ENCODE results near the gene LYRM4. TPM values are rescaled to one million over a fixed set of nuclear protein-coding genes. Genes with fewer than 3 reads are reported as not detected.

LYRM4 gene
- total and polyA plus RNA-seq, 9 of the 15 experiments (the other 6 are each of a cell fraction or from before 2014, with no cell fraction given), result 24.2 to 69.4 (median 41.8) TPM

DNA sequence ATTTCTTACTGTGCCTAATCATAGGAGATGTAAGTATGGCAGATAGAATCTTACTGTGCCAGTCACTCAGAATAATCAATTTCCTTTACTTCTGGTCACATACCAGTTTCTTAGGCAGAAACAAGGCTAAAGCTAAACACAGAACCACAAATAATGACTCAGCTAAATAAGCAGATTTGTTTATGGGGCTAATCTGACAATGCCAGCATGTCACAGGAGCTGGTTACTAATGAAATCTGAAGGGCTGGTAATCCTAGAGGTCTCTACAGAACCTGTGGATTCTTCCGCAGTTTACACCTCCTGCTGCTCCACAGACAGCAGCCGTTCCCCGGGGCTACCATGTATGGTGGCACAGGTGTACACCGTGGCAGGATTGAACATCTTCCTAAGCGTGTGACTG is 80.8 kb downstream of the LYRM4 start:
- Histone ChIP-seq H3K27ac (ENCODE audit: extremely low read depth, low read depth, low read length) (no peak overlapping the region), H3K9ac (ENCODE audit: insufficient read depth in 1 of 2, low read depth in 2 of 2, low read length in 2 of 2) (no peak overlapping the region; a peak in 1 of 4 replicates), H3K36me3 (ENCODE audit: control insufficient read depth, insufficient read depth, low read length) (0 out of 3 replicates have a peak, but pooled peaks cover 2% of the 10 kb centered on the region), H2AFZ (ENCODE audit: low read depth, low read length) (no peak overlapping the region), H3K79me2 (ENCODE audit: control insufficient read depth, insufficient read depth, low read length) (no peaks in the 10 kb centered on the region), H3K4me1 (replicated peaks in 1 of 2; ENCODE audit: control insufficient read depth in 2 of 2, insufficient read depth in 2 of 2, low read length in 2 of 2) (peaks cover 0 to 5% of the 10 kb centered on the region in 2 experiments; a peak in 2 of 5 replicates), H3K27me3 (ENCODE audit: control insufficient read depth in 2 of 2, insufficient read depth in 2 of 2, low read length in 2 of 2) (no peaks in the 10 kb centered on the region), H4K20me1 (replicated peaks; ENCODE audit: control insufficient read depth, insufficient read depth, low read length) (peaks cover 10% of the 10 kb centered on the region), H3K9me3 (replicated peaks; ENCODE audit: control insufficient read depth, insufficient read depth, low read depth, low read length) (no peaks in the 10 kb centered on the region), H3K4me3 (no peak overlapping the region), H3K4me2 (ENCODE audit: insufficient read depth, low read length) (no peak overlapping the region), H3K9me1 (ENCODE audit: control insufficient read depth, insufficient read depth, low read length) (no peaks in the 10 kb centered on the region)
- CTCF ChIA-PET (ENCODE audit: low intra/inter-chr PET ratio), result no interaction called here
- 60% methylated on average over 5 of the region's 5 CpGs for WGBS (ENCODE audit: insufficient coverage, low coverage, missing lambda C conversion rate)
- intact Hi-C loops (cut with micrococcal nuclease) (no loop called here), in situ Hi-C loops (cut with MboI) (no loop called here)
- peak in 1 of 4 experiments; percentile 15 for DNase-seq (ENCODE audit: extremely low read depth in 1 of 4, low spot score in 3 of 4)
- POLR2A ChIA-PET, result interaction anchor here (0.6 to 1.5 kb wide), 3 partner anchors 11 to 55 kb away, joined by 3 to 4 read pairs (median 4); no protein-coding TSS in a partner anchor
- no peak for FAIRE-seq
- peak; percentile 28; the same call in 2 of the 3 replicates for ATAC-seq
- BruUV-seq (replicated peaks), result no TSS peak
- TF ChIP-seq BRD4 (IDR thresholded peaks at IDR 0.05) (no peak), NFE2L1 (tag; IDR thresholded peaks at IDR 0.05; ENCODE audit: borderline replicate concordance, low read depth) (peak; percentile 78), RCOR1 (IDR thresholded peaks at IDR 0.05; ENCODE audit: borderline replicate concordance in 1 of 2, low read depth in 2 of 2, low read length in 2 of 2) (peak in 1 of 2 experiments; percentile 66; a peak in 1 of 4 replicates), CAMTA2 (CRISPR knock-in tag; conservative IDR thresholded peaks at IDR 0.05) (no peak), FUS (optimal IDR thresholded peaks at IDR 0.05; ENCODE audit: low read depth, low read length) (no peak), MAFG (tag; conservative IDR thresholded peaks at IDR 0.05) (peak; percentile 95), SMARCA4 (IDR thresholded peaks at IDR 0.05) (peak; percentile 14; the same call in 1 of the 2 replicates), NFE2 (IDR thresholded peaks at IDR 0.05; ENCODE audit: low read depth) (peak; percentile 74), MEIS2 (IDR thresholded peaks at IDR 0.05; ENCODE audit: partially characterized antibody) (no peak), CBFA2T3 (IDR thresholded peaks at IDR 0.05) (peak; percentile 49), HMGN3 (IDR thresholded peaks at IDR 0.05; ENCODE audit: borderline replicate concordance, extremely low read depth, insufficient read length, low read depth, low read length) (no peak), DPF2 (IDR thresholded peaks at IDR 0.05) (peak; percentile 31; the same call in 1 of the 2 replicates), ZNF143 (CRISPR knock-in tag; IDR thresholded peaks at IDR 0.05) (no peak)
- TF ChIP-seq, protein P1, sequence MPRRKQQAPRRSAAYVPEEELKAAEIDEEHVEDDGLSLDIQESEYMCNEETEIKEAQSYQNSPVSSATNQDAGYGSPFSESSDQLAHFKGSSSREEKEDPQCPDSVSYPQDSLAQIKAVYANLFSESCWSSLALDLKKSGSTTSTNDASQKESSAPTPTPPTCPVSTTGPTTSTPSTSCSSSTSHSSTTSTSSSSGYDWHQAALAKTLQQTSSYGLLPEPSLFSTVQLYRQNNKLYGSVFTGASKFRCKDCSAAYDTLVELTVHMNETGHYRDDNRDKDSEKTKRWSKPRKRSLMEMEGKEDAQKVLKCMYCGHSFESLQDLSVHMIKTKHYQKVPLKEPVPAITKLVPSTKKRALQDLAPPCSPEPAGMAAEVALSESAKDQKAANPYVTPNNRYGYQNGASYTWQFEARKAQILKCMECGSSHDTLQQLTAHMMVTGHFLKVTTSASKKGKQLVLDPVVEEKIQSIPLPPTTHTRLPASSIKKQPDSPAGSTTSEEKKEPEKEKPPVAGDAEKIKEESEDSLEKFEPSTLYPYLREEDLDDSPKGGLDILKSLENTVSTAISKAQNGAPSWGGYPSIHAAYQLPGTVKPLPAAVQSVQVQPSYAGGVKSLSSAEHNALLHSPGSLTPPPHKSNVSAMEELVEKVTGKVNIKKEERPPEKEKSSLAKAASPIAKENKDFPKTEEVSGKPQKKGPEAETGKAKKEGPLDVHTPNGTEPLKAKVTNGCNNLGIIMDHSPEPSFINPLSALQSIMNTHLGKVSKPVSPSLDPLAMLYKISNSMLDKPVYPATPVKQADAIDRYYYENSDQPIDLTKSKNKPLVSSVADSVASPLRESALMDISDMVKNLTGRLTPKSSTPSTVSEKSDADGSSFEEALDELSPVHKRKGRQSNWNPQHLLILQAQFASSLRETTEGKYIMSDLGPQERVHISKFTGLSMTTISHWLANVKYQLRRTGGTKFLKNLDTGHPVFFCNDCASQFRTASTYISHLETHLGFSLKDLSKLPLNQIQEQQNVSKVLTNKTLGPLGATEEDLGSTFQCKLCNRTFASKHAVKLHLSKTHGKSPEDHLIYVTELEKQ (CRISPR knock-in tag; IDR thresholded peaks at IDR 0.05), result no peak
- TF ChIP-seq, protein P2, sequence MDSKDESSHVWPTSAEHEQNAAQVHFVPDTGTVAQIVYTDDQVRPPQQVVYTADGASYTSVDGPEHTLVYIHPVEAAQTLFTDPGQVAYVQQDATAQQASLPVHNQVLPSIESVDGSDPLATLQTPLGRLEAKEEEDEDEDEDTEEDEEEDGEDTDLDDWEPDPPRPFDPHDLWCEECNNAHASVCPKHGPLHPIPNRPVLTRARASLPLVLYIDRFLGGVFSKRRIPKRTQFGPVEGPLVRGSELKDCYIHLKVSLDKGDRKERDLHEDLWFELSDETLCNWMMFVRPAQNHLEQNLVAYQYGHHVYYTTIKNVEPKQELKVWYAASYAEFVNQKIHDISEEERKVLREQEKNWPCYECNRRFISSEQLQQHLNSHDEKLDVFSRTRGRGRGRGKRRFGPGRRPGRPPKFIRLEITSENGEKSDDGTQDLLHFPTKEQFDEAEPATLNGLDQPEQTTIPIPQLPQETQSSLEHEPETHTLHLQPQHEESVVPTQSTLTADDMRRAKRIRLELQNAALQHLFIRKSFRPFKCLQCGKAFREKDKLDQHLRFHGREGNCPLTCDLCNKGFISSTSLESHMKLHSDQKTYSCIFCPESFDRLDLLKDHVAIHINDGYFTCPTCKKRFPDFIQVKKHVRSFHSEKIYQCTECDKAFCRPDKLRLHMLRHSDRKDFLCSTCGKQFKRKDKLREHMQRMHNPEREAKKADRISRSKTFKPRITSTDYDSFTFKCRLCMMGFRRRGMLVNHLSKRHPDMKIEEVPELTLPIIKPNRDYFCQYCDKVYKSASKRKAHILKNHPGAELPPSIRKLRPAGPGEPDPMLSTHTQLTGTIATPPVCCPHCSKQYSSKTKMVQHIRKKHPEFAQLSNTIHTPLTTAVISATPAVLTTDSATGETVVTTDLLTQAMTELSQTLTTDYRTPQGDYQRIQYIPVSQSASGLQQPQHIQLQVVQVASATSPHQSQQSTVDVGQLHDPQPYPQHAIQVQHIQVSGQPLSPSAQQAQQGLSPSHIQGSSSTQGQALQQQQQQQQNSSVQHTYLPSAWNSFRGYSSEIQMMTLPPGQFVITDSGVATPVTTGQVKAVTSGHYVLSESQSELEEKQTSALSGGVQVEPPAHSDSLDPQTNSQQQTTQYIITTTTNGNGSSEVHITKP (IDR thresholded peaks at IDR 0.05; ENCODE audit: partially characterized antibody), result no peak

Data from K562 (cell line).